ENCODE data around the gene PKP4.

Gene PKP4

GRCh38 chr2:158668001-158668765 is 211.4 kb downstream of the PKP4 start:
- H3K27me3 ChIP-seq (ENCODE audit: low read depth), result no peaks in the 10 kb centered on the region
- no peaks in the 10 kb centered on the region for H3K9me3 ChIP-seq
- in situ Hi-C loops (cut with MboI; ENCODE audit: low sequenced_read_pairs), result no loop called here
- peaks cover 42% of the 10 kb centered on the region for H3K36me3 ChIP-seq (replicated peaks)
- H3K4me3 ChIP-seq, result no peak overlapping the region
- DNase-seq (ENCODE audit: low spot score in 2 of 2), result no peak
- H3K4me1 ChIP-seq, result no peaks in the 10 kb centered on the region

- no peaks in the 10 kb centered on the region for H3K4me1 ChIP-seq
- no peaks in the 10 kb centered on the region for H3K9me3 ChIP-seq
- in situ Hi-C loops (cut with MboI; ENCODE audit: low sequenced_read_pairs), result no loop called here
- H3K27me3 ChIP-seq (ENCODE audit: low read depth), result no peaks in the 10 kb centered on the region
- H3K36me3 ChIP-seq (replicated peaks), result peaks cover 32% of the 10 kb centered on the region
- no peak for DNase-seq (ENCODE audit: low spot score in 2 of 2)
- H3K4me3 ChIP-seq, result no peak overlapping the region
Measured at GRCh38 chr2:158670292-158670691, 213.5 kb downstream of the PKP4 start.

GRCh38 chr2:158671360-158672245 is 214.9 kb downstream of the PKP4 start:
- DNase-seq (ENCODE audit: low spot score in 2 of 2), result no peak
- Histone ChIP-seq H3K36me3 (replicated peaks) (peaks cover 30% of the 10 kb centered on the region), H3K4me3 (no peak overlapping the region), H3K9me3 (no peaks in the 10 kb centered on the region), H3K27me3 (ENCODE audit: low read depth) (no peaks in the 10 kb centered on the region), H3K4me1 (no peaks in the 10 kb centered on the region)
- in situ Hi-C loops (cut with MboI; ENCODE audit: low sequenced_read_pairs), result no loop called here

GRCh38 chr2:158676295-158676694 is 219.5 kb downstream of the PKP4 start:
- H3K4me3 ChIP-seq, result no peak overlapping the region
- H3K4me1 ChIP-seq, result no peaks in the 10 kb centered on the region
- in situ Hi-C loops (cut with MboI; ENCODE audit: low sequenced_read_pairs), result no loop called here
- H3K27me3 ChIP-seq (ENCODE audit: low read depth), result no peaks in the 10 kb centered on the region
- no peak for DNase-seq (ENCODE audit: low spot score in 2 of 2)
- H3K36me3 ChIP-seq (replicated peaks), result peaks cover 29% of the 10 kb centered on the region
- H3K9me3 ChIP-seq, result no peaks in the 10 kb centered on the region; the same call in 1 of the 2 replicates

- no peak for DNase-seq (ENCODE audit: low spot score in 2 of 2)
- Histone ChIP-seq H3K27me3 (ENCODE audit: low read depth) (no peaks in the 10 kb centered on the region), H3K9me3 (no peaks in the 10 kb centered on the region; the same call in 1 of the 2 replicates), H3K36me3 (replicated peaks) (peaks cover 29% of the 10 kb centered on the region), H3K4me3 (no peak overlapping the region), H3K4me1 (no peaks in the 10 kb centered on the region)
- in situ Hi-C loops (cut with MboI; ENCODE audit: low sequenced_read_pairs), result no loop called here
Measured at GRCh38 chr2:158676696-158677095, 219.9 kb downstream of the PKP4 start.

GRCh38 chr2:158677542-158677941 is 220.8 kb downstream of the PKP4 start:
- Histone ChIP-seq H3K27me3 (ENCODE audit: low read depth) (no peaks in the 10 kb centered on the region), H3K36me3 (replicated peaks) (peaks cover 29% of the 10 kb centered on the region)
- in situ Hi-C loops (cut with MboI; ENCODE audit: low sequenced_read_pairs), result no loop called here

GRCh38 chr2:158681816-158682215 is 225.1 kb downstream of the PKP4 start:
- in situ Hi-C loops (cut with MboI; ENCODE audit: low sequenced_read_pairs), result no loop called here
- Histone ChIP-seq H3K27me3 (ENCODE audit: low read depth) (no peaks in the 10 kb centered on the region), H3K4me3 (no peak overlapping the region), H3K4me1 (no peaks in the 10 kb centered on the region), H3K36me3 (replicated peaks) (peaks cover 13% of the 10 kb centered on the region; the same call in 1 of the 2 replicates), H3K9me3 (no peaks in the 10 kb centered on the region; the same call in 1 of the 2 replicates)
- no peak for DNase-seq (ENCODE audit: low spot score in 2 of 2)

More at GRCh38 chr2:158677542-158677941, 220.8 kb downstream of the PKP4 start:
- no peak overlapping the region for H3K4me3 ChIP-seq
- H3K4me1 ChIP-seq, result no peaks in the 10 kb centered on the region
- H3K9me3 ChIP-seq, result no peaks in the 10 kb centered on the region; the same call in 1 of the 2 replicates
- no peak for DNase-seq (ENCODE audit: low spot score in 2 of 2)

GRCh38 chr2:158685646-158686045 is 228.9 kb downstream of the PKP4 start:
- no peak for DNase-seq (ENCODE audit: low spot score in 2 of 2)
- in situ Hi-C loops (cut with MboI; ENCODE audit: low sequenced_read_pairs), result no loop called here
- H3K36me3 ChIP-seq (replicated peaks), result no peaks in the 10 kb centered on the region
- no peaks in the 10 kb centered on the region for H3K27me3 ChIP-seq (ENCODE audit: low read depth)
- H3K9me3 ChIP-seq, result no peaks in the 10 kb centered on the region; the same call in 1 of the 2 replicates
- H3K4me1 ChIP-seq, result no peaks in the 10 kb centered on the region
- no peak overlapping the region for H3K4me3 ChIP-seq

GRCh38 chr2:158686210-158686691 is 229.5 kb downstream of the PKP4 start:
- no peaks in the 10 kb centered on the region for H3K27me3 ChIP-seq (ENCODE audit: low read depth)

GRCh38 chr2:158687315-158687714 is 230.6 kb downstream of the PKP4 start:
- in situ Hi-C loops (cut with MboI; ENCODE audit: low sequenced_read_pairs), result no loop called here
- no peaks in the 10 kb centered on the region for H3K36me3 ChIP-seq (replicated peaks)
- H3K27me3 ChIP-seq (ENCODE audit: low read depth), result no peaks in the 10 kb centered on the region
- DNase-seq (ENCODE audit: low spot score in 2 of 2), result no peak
- no peak overlapping the region for H3K4me3 ChIP-seq
- H3K9me3 ChIP-seq, result no peaks in the 10 kb centered on the region
- no peaks in the 10 kb centered on the region for H3K4me1 ChIP-seq

More at GRCh38 chr2:158686210-158686691, 229.5 kb downstream of the PKP4 start:
- DNase-seq (ENCODE audit: low spot score in 2 of 2), result no peak
- Histone ChIP-seq H3K4me3 (no peak overlapping the region), H3K4me1 (no peaks in the 10 kb centered on the region), H3K9me3 (no peaks in the 10 kb centered on the region; the same call in 1 of the 2 replicates), H3K36me3 (replicated peaks) (no peaks in the 10 kb centered on the region)
- in situ Hi-C loops (cut with MboI; ENCODE audit: low sequenced_read_pairs), result no loop called here

- DNase-seq (ENCODE audit: low spot score in 2 of 2), result no peak
- in situ Hi-C loops (cut with MboI; ENCODE audit: low sequenced_read_pairs), result no loop called here
- Histone ChIP-seq H3K4me1 (no peaks in the 10 kb centered on the region), H3K27me3 (ENCODE audit: low read depth) (no peaks in the 10 kb centered on the region), H3K36me3 (replicated peaks) (no peaks in the 10 kb centered on the region), H3K9me3 (no peaks in the 10 kb centered on the region), H3K4me3 (no peak overlapping the region)
Measured at GRCh38 chr2:158688721-158689120, 232.0 kb downstream of the PKP4 start.

- in situ Hi-C loops (cut with MboI; ENCODE audit: low sequenced_read_pairs), result no loop called here
- no peaks in the 10 kb centered on the region for H3K4me1 ChIP-seq
Measured at GRCh38 chr2:158689391-158689790, 232.6 kb downstream of the PKP4 start.

GRCh38 chr2:158690823-158691222 is 234.1 kb downstream of the PKP4 start:
- no peaks in the 10 kb centered on the region for H3K36me3 ChIP-seq (replicated peaks)
- H3K4me1 ChIP-seq, result no peaks in the 10 kb centered on the region
- no peak for DNase-seq (ENCODE audit: low spot score in 2 of 2)
- H3K9me3 ChIP-seq, result no peaks in the 10 kb centered on the region
- H3K27me3 ChIP-seq (ENCODE audit: low read depth), result no peaks in the 10 kb centered on the region
- in situ Hi-C loops (cut with MboI; ENCODE audit: low sequenced_read_pairs), result no loop called here
- H3K4me3 ChIP-seq, result no peak overlapping the region

More at GRCh38 chr2:158689391-158689790, 232.6 kb downstream of the PKP4 start:
- no peaks in the 10 kb centered on the region for H3K27me3 ChIP-seq (ENCODE audit: low read depth)
- no peak for DNase-seq (ENCODE audit: low spot score in 2 of 2)
- no peak overlapping the region for H3K4me3 ChIP-seq
- no peaks in the 10 kb centered on the region for H3K9me3 ChIP-seq
- H3K36me3 ChIP-seq (replicated peaks), result no peaks in the 10 kb centered on the region

- Histone ChIP-seq H3K4me3 (no peak overlapping the region), H3K4me1 (no peaks in the 10 kb centered on the region), H3K27me3 (ENCODE audit: low read depth) (no peaks in the 10 kb centered on the region), H3K9me3 (no peaks in the 10 kb centered on the region), H3K36me3 (replicated peaks) (no peaks in the 10 kb centered on the region)
- DNase-seq (ENCODE audit: low spot score in 2 of 2), result no peak
- in situ Hi-C loops (cut with MboI; ENCODE audit: low sequenced_read_pairs), result no loop called here
Measured at GRCh38 chr2:158691619-158692018, 234.9 kb downstream of the PKP4 start.
